Stimulated activated naive CD8-positive, alpha-beta T cell treated with anti-CD3 and anti-CD28 coated beads, Interleukin-15, Interleukin-2, amounts not matched to agents 100 ng/mL and 50 ng/mL, for 24 hours (primary cell): ENCODE results near the gene IFNL4.
"Not testable (repeated sequence)": the region's sequence is repeated elsewhere in the genome, so short reads cannot be mapped to it uniquely, and the experiment has no call there.

Experiments
- H3K27ac Mint-ChIP-seq: one replicate; pipeline ENCODE4 v1.8.0; 2021; ENCODE audit warnings: mild to moderate bottlenecking, mixed read lengths
- H3K27me3 Mint-ChIP-seq: one replicate; pipeline ENCODE4 v1.8.0; 2021; ENCODE audit warnings: mixed read lengths
- H3K36me3 Mint-ChIP-seq: one replicate; pipeline ENCODE4 v1.8.0; 2021; ENCODE audit warnings: low read depth, mixed read lengths
- H3K4me1 Mint-ChIP-seq: one replicate; pipeline ENCODE4 v1.8.0; 2021; ENCODE audit warnings: low read depth, mixed read lengths
- H3K4me3 Mint-ChIP-seq: one replicate; pipeline ENCODE4 v1.8.0; 2021; ENCODE audit warnings: mild to moderate bottlenecking, mixed read lengths
- H3K9me3 Mint-ChIP-seq: one replicate; pipeline ENCODE4 v1.8.0; 2021; ENCODE audit warnings: mixed read lengths

The IFNL4 gene

DNA sequence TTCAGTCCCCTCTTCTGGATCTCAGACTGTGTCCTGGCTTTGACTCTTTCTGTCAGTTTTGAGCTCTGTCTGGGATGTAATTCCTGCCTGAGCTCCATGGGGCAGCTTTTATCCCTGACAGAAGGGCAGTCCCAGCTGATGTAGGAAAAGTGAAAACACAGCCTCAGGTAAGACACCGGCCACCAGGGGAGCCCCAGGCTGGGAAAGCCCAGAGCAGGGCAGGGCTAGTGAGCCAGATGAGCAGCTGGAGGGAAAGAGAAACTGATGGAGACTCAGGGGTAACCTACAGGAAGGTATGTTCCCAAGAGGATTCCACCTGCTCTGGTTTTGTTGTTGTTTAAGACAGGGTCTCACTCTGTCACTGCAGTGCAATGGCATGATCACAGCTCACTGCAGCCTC is 3.5 kb downstream of the IFNL4 start:
- not testable (repeated sequence) for H3K27ac Mint-ChIP-seq, H3K9me3 Mint-ChIP-seq, H3K4me3 Mint-ChIP-seq, H3K4me1 Mint-ChIP-seq, H3K36me3 Mint-ChIP-seq, H3K27me3 Mint-ChIP-seq

DNA sequence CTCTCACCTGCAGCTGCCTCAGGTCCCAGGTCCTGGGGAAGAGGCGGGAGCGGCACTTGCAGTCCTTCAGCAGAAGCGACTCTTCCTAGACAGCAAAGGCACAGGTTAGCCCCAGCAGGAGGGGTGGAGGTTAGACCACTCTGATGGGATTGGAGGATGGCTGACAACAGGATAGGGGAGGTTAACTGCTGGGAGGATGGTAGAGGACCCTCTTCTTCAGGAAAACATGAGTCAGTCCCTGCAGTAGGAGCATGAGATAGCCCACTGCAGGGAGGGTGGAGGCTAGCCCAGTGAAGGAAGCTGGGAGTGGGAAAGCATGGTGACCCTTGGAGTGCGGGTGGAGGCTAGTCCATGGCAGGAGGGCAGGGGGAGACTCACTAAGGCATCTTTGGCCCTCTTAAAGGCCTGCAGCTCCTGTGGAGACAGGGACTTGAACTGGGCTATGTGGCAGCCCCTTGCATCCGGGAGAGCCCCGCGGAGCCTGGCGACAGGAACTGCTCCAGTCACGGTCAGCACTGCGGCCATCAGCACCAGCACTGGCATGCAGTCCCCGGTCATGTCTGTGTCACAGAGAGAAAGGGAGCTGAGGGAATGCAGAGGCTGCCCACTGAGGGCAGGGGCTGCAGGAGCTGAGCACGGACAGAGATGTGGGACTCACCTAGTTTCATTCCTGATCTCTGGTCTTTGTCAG is 4.1 kb downstream of the IFNL4 start, which contains the start of gene IFNL3:
Gene IFNL3, minus strand, starts transcription at position 597 of the 691 bp plus-strand sequence. Its CDS starts 39 bp downstream, at position 558.
- not testable (repeated sequence) for H3K4me1 Mint-ChIP-seq, H3K27ac Mint-ChIP-seq, H3K36me3 Mint-ChIP-seq, H3K4me3 Mint-ChIP-seq, H3K27me3 Mint-ChIP-seq, H3K9me3 Mint-ChIP-seq

DNA sequence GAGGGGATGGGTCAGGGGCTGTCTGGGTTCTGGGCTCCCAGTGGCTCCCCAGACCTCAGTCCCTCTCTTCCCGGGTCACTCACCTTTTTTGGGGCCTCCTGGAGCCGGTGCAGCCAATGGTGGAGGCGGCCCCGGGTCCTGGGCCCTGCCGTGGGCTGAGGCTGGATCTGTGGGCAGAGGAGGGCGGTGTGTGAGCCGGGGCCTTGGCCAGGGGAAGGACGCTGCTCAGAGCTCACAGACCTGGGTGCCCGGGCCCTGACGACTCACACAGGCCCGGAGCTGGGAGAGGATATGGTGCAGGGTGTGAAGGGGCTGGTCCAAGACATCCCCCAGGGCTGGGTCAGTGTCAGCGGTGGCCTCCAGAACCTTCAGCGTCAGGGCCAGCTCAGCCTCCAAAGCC is 4.9 kb downstream of the IFNL4 start:
- not testable (repeated sequence) for H3K27me3 Mint-ChIP-seq, H3K9me3 Mint-ChIP-seq, H3K4me1 Mint-ChIP-seq, H3K36me3 Mint-ChIP-seq, H3K4me3 Mint-ChIP-seq, H3K27ac Mint-ChIP-seq

DNA sequence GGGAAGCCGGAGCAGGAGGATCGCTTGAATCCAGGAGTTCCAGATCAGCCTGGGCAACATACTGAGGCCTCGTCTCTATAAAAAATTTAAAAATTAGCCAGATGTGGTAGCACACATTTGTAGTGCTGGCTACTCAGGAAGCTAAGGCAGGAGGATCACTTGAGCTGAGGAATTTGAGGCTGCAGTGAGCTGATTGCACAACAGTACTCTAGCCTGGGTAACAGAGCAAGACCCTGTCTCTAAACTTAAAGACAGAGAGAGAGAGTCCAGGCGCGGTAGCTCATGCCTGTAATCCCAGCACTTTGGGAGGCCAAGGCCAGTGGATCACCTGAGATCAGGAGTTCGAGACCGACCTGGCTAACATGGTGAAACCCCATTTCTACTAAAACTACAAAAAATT is 8.2 kb downstream of the IFNL4 start:
- Mint-ChIP-seq H3K9me3 (no peaks in the 10 kb centered on the region), H3K4me1 (peaks cover 23% of the 10 kb centered on the region)

DNA sequence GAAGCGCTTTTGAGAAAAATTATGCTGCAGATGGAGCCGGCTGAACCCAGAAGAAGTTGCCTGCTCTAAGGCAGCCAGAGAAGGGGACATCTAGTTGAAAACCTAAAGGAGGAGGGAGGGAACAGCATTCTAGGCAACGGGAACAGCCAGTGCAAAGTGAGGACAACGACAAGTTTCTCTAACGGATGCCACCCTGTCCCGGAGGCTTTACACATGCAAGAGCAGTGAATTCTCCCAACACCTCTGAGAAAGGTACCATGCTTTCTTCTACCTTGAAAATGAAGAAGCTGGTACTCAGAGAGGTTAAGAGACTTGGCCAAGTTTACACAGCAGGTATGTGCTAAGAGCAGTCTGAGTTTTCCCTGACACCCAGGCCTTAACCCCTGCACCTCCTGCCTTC is 9.7 kb downstream of the IFNL4 start:
- Mint-ChIP-seq H3K36me3 (no peaks in the 10 kb centered on the region), H3K27ac (no peak overlapping the region), H3K4me3 (no peak overlapping the region), H3K27me3 (no peaks in the 10 kb centered on the region), H3K4me1 (peaks cover 23% of the 10 kb centered on the region), H3K9me3 (no peaks in the 10 kb centered on the region)

More for the DNA sequence above, 8.2 kb downstream of the IFNL4 start:
- Mint-ChIP-seq H3K4me3 (no peak overlapping the region), H3K27ac (no peak overlapping the region), H3K36me3 (no peaks in the 10 kb centered on the region), H3K27me3 (no peaks in the 10 kb centered on the region)

DNA sequence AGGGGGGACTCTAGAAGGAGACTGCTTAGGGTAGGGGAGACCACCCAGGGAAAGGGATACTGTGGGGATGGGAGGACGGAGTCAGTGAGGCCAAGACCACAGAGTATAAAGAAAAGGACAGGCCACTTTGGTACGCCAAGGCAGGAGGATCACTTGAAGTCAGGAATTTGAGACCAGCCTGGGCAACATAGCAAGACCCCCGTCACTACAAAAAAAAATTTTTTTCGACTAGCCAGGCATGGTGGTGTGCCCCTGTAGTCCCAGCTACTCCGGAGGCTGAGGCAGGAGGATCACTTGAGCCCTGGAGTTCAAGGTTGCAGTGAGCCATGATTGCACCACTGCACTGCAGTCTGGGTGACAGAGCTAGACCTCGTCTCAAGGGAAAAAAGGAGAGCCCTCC is 10.4 kb downstream of the IFNL4 start:
- Mint-ChIP-seq H3K4me1 (peaks cover 23% of the 10 kb centered on the region), H3K27ac (peak overlapping the region; percentile 86), H3K4me3 (peak overlapping the region; percentile 70), H3K36me3 (no peaks in the 10 kb centered on the region), H3K9me3 (no peaks in the 10 kb centered on the region), H3K27me3 (no peaks in the 10 kb centered on the region)

DNA sequence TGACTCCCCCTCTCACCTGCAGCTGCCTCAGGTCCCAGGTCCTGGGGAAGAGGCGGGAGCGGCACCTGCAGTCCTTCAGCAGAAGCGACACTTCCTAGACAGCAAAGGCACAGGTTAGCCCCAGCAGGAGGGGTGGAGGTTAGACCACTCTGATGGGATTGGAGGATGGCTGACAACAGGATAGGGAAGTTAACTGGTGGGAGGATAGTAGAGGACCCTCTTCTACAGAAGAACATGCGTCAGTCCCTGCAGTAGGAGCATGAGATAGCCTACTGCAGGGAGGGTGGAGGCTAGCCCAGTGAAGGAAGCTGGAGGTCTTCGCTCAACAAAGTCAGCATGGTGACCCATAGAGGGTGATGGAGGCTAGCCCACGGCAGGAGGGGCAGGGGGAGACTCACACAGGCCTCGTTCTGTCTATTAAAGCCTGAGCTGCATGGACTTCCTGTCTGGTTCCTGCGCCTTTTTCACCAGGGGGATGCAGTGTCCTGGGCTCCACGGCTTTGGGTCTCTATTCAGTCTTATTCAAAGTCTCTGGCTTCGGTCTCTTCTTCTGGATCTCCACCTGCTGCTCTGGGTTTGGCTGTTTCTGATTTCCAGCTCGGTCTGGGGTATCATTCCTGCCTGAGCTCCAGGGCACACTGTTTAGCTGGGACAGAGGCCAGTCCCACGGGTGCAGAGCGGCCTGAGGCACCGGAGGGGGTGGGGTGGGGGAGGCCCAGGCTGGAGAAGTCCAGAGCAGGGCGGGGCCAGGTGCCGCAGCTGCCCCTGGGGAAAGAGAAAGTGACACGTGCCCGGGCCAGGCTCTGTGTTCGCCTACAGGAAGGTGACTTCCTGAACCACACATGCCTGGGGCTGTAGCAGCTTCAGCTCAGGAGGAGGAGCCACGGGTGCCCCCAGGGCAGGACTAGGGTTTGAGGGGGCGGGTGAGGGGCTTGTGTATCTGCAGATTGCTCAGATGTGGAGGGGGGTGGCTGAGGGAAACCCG is 11.2 kb downstream of the IFNL4 start:
- Mint-ChIP-seq H3K36me3 (no peaks in the 10 kb centered on the region), H3K9me3 (no peaks in the 10 kb centered on the region), H3K4me3 (peak overlapping the region; percentile 70), H3K27ac (peak overlapping the region; percentile 86), H3K27me3 (no peaks in the 10 kb centered on the region), H3K4me1 (peaks cover 23% of the 10 kb centered on the region)

DNA sequence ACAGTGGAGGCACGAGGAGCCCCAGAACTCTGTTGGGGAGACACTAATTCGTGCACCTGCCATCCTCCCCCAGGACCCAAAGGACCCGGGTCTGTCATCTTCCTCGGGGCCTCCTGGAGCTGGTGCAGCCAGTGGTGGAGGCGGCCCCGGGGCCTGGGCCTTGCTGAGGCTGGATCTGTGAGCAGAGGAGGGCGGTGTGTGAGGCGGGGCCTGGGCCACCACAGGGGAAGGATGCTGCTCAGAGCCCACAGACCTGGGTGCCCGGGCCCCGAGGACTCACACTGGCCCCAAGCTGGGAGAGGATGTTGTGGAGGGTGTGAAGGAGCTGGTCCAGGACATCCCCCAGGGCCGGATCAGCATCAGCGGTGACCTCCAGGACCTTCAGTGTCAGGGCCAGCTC is 12.1 kb downstream of the IFNL4 start:
- H3K27me3 Mint-ChIP-seq = no peaks in the 10 kb centered on the region
- H3K27ac Mint-ChIP-seq = peak overlapping the region; percentile 56
- peaks cover 23% of the 10 kb centered on the region for H3K4me1 Mint-ChIP-seq
- no peaks in the 10 kb centered on the region for H3K36me3 Mint-ChIP-seq
- H3K4me3 Mint-ChIP-seq = peak overlapping the region; percentile 26
- H3K9me3 Mint-ChIP-seq = no peaks in the 10 kb centered on the region

DNA sequence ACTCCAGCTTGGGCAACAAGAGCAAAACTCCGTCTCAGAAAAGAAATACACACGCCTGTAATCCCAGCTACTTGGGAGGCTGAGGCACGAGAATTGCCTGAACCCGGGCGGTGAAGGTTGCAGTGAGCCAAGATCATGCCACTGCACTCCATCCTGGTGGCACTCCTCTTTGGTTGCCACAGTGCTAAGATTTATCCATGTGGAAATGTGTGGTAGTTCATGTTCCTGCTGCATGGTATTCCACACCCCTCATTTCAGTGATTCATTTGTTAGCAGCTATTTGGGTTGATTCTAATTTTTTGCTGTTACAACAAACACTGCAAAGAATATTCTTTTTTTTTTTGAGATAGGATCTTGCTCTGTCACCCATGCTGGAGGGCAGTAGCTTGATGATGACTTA is 15.9 kb downstream of the IFNL4 start:
- Mint-ChIP-seq H3K4me1 (peaks cover 14% of the 10 kb centered on the region), H3K27me3 (no peaks in the 10 kb centered on the region), H3K9me3 (no peaks in the 10 kb centered on the region), H3K4me3 (no peak overlapping the region), H3K36me3 (no peaks in the 10 kb centered on the region), H3K27ac (no peak overlapping the region)

DNA sequence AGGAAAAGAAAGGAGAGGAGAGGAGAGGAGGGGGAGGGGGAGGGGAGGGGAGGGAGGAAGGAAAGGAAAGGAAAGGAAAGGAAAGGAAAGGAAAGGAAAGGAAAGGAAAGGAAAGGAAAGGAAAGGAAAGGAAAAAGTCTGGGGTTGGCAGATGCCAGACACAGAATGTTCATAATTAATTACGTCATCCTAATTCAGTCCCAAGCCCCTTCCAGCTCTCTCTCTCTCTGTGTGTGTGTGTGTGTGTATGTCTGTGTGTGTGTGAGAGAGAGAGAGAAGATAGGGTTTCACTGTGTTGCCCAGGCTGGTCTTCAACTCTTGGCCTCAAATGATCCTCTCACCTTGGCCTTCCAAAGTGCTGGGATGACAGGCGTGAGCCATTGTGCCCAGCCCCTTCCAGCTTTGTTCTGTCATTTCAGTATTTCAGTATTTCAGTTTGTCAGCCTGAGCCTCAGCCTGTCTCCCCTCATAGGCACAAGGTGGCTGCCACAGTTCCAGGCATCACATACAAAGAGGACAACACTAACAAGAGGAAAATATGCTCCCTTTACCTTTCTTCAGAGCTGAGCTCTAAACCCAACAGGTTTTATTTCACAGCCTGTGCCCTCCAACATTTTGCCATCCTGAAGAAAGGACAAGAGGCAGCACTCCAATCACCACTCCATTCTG is 18.4 kb downstream of the IFNL4 start:
- Mint-ChIP-seq H3K4me1 (no peaks in the 10 kb centered on the region), H3K9me3 (no peaks in the 10 kb centered on the region), H3K27ac (no peak overlapping the region), H3K27me3 (peaks cover under 1% of the 10 kb centered on the region), H3K36me3 (no peaks in the 10 kb centered on the region), H3K4me3 (no peak overlapping the region)

DNA sequence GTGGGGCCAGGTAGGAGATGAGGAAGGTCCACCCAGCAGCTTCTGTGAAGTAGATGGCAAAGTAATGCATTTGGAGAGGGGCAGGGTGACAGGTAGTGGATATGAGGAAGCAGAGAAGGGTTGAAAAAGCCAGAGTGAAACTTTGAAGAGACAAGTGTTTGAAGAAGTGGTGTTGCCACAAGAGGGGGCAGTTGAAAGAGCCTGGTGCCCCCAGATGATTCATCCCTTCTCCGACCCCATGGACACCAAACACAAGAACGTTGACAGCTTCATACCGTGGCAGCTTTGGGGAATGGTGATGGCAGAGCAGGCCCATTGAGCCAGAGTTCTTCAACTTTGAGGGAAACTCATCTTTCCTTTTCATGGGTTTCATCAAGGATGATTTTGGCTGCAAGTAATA is 23.7 kb downstream of the IFNL4 start:
- no peaks in the 10 kb centered on the region for H3K4me1 Mint-ChIP-seq
- H3K36me3 Mint-ChIP-seq = no peaks in the 10 kb centered on the region
- H3K4me3 Mint-ChIP-seq = no peak overlapping the region
- H3K27ac Mint-ChIP-seq = peak overlapping the region; percentile 28
- peaks cover 19% of the 10 kb centered on the region for H3K27me3 Mint-ChIP-seq
- H3K9me3 Mint-ChIP-seq = no peaks in the 10 kb centered on the region

DNA sequence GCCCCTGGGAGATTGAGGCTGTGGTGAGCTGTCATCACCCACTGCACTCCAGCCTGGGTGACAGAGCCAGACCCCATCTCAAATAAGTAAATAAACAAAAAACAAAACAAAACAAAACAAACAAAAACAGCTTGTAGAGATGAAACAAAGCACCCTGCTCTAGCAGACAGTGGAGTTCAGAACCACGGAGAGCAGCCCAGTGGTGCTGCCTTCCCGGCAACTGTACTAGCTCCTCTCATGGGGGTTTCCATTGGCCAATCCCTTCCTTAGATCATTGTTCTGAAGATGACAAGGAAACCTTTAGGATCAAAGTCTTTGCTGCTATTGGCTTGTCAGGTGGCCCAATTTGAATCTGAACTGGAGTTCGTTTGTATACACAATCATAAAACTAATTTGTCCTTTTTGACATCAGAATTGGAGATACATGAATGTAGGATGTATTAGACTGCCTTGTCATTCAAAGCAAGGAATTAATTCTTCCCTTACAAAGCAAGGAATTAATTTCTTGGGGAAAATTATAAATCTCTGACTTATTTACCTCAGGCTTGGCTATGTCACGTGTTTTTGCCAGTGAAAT is 24.9 kb downstream of the IFNL4 start:
- no peak overlapping the region for H3K4me3 Mint-ChIP-seq
- no peaks in the 10 kb centered on the region for H3K4me1 Mint-ChIP-seq
- no peaks in the 10 kb centered on the region for H3K9me3 Mint-ChIP-seq
- H3K36me3 Mint-ChIP-seq = no peaks in the 10 kb centered on the region
- no peak overlapping the region for H3K27ac Mint-ChIP-seq
- H3K27me3 Mint-ChIP-seq = peaks cover 22% of the 10 kb centered on the region

DNA sequence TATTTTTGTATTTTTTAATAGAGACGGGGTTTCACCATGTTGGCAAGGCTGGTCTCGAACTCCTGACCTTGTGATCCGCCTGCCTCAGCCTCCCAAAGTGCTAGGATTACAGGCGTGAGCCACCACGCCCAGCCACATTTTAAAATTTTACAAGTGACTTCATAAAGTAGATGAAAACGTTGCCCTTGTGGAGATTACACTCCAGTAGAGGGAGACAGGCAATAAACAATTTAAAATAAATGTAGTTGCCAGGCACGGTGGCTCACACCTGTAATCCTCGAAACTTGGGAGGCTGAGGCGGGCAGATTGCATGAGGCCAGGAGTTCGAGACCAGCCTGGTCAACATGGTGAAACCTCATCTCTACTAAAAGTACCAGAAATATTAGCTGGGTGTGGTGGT is 29.5 kb downstream of the IFNL4 start:
- H3K36me3 Mint-ChIP-seq, H3K9me3 Mint-ChIP-seq, H3K27ac Mint-ChIP-seq, H3K4me1 Mint-ChIP-seq, H3K4me3 Mint-ChIP-seq: not testable (repeated sequence)
- peaks cover 22% of the 10 kb centered on the region for H3K27me3 Mint-ChIP-seq

DNA sequence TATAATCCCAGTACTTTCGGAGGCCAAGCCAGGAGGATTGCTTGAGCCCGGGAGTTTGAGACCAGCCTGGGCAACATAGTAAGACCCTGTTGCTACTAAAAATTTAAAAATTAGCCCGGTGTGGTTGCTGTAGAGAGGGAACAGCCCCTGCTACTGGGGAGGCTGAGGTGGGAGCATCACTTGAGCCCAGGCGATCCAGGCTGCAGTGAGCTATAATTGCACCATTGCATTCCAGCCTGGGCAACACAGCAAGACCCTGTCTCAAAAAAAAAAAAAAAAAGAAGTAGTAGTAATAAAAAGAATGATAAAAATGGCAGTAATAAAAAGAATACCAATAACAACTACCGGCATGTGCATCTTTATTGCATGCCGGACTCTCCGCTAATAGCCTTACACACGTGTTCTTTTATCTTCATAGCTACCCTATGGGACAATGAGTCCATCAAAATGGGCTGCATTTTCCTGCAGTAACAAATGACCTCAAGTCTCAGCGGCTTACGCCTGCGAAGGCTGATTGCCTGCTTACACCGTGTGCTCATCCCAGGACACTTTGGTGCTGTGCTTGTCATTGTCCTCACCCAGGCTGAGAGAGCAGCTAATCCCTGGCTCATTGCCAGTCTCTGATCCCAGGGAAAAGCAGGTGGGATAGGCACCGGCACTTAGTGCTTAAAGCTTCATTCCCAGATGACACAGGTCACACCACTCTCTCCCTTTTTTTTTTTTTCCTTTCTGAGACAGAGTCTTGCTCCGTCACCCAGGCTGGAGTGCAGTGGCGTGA is 30.2 kb downstream of the IFNL4 start:
- Mint-ChIP-seq H3K36me3 (no peaks in the 10 kb centered on the region), H3K4me3 (no peak overlapping the region), H3K27ac (no peak overlapping the region), H3K9me3 (peaks cover 5% of the 10 kb centered on the region), H3K27me3 (peaks cover 19% of the 10 kb centered on the region), H3K4me1 (no peaks in the 10 kb centered on the region)
